Common myeloid progenitor, CD34-positive (primary cell): ENCODE data around the gene NAA20.
A peak's percentile ranks its signal among the peaks of the same experiment; 100 is the strongest.

Experiments
- CTCF ChIA-PET: fragments of 350-600 bp; sonication (Branson Sonifier 250); formaldehyde crosslinking; loops from one replicate; lab custom pipeline; 2021; ENCODE audit warnings: antibody characterized with exemption; lab: Charles Lee
- POLR2A ChIA-PET: fragments of 350-600 bp; sonication (Branson Sonifier 250); formaldehyde crosslinking; loops from one replicate; lab custom pipeline; 2021; ENCODE audit warnings: antibody characterized with exemption; lab: Charles Lee
- DNase-seq, 3 donors: peaks; one replicate each; pipeline versions ENCODE4 v3.0.0 to v3.0.0-alpha.2; 2013
- H3K27ac ChIP-seq, 2 experiments: 1 replicate in 1 of 2; 2 replicates in 1 of 2; pipeline ENCODE4 v1.7.0; 2013; ENCODE audit warnings: inconsistent platforms in 2 of 2, low read length in 2 of 2, mild to moderate bottlenecking in 2 of 2, low read depth in 1 of 2, moderate library complexity in 1 of 2; ENCODE audit not compliant: severe bottlenecking in 2 of 2, insufficient read depth in 1 of 2, poor library complexity in 1 of 2
- H3K27me3 ChIP-seq, 5 experiments: replicated peaks in 2 of 5; 1 replicate in 3 of 5; 2 replicates in 2 of 5; pipeline versions ENCODE4 v1.6.1 to v1.7.0; 2013; ENCODE audit warnings: low read length in 4 of 5, mild to moderate bottlenecking in 2 of 5, moderate library complexity in 2 of 5, inconsistent platforms in 1 of 5; ENCODE audit not compliant: insufficient read depth in 5 of 5, control insufficient read depth in 4 of 5
- H3K36me3 ChIP-seq, 4 experiments: 1 replicate in 2 of 4; 2 replicates in 2 of 4; pipeline versions ENCODE4 v1.6.1 to v1.7.0; 2013; ENCODE audit warnings: low read length in 3 of 4, control low read depth in 1 of 4, mild to moderate bottlenecking in 1 of 4; ENCODE audit not compliant: control insufficient read depth in 4 of 4, insufficient read depth in 4 of 4
- H3K4me1 ChIP-seq, 4 experiments: 1 replicate in 3 of 4; 2 replicates in 1 of 4; pipeline versions ENCODE4 v1.6.1 to v1.7.1; 2013; ENCODE audit warnings: low read length in 3 of 4, mild to moderate bottlenecking in 3 of 4, control low read depth in 1 of 4, inconsistent platforms in 1 of 4, moderate library complexity in 1 of 4; ENCODE audit not compliant: control insufficient read depth in 4 of 4, insufficient read depth in 4 of 4; ENCODE audit errors: control extremely low read depth in 1 of 4
- H3K4me3 ChIP-seq, 7 experiments: 1 replicate in 4 of 7; 2 replicates in 3 of 7; pipeline versions ENCODE4 v1.5.1 to v1.7.0; 2013; ENCODE audit warnings: mild to moderate bottlenecking in 7 of 7, low read length in 6 of 7, moderate library complexity in 6 of 7, inconsistent platforms in 2 of 7, low read depth in 2 of 7, control low read depth in 1 of 7; ENCODE audit not compliant: insufficient read depth in 4 of 7, control insufficient read depth in 1 of 7; ENCODE audit errors: extremely low read depth in 1 of 7
- H3K9me3 ChIP-seq, 5 experiments: 1 replicate in 4 of 5; 2 replicates in 1 of 5; pipeline versions ENCODE4 v1.6.1 to v1.7.1; 2013; ENCODE audit warnings: low read length in 4 of 5, mild to moderate bottlenecking in 2 of 5, inconsistent platforms in 1 of 5, low read depth in 1 of 5, moderate library complexity in 1 of 5; ENCODE audit not compliant: control insufficient read depth in 4 of 5, insufficient read depth in 2 of 5; ENCODE audit errors: control extremely low read depth in 1 of 5
- WGBS: methylation state at CpG from one replicate; pipeline ENCODE4 v1.1.5; 2013; ENCODE audit not compliant: insufficient coverage; 5-methylcytosine and 5-hydroxymethylcytosine counted together

Gene NAA20

DNA sequence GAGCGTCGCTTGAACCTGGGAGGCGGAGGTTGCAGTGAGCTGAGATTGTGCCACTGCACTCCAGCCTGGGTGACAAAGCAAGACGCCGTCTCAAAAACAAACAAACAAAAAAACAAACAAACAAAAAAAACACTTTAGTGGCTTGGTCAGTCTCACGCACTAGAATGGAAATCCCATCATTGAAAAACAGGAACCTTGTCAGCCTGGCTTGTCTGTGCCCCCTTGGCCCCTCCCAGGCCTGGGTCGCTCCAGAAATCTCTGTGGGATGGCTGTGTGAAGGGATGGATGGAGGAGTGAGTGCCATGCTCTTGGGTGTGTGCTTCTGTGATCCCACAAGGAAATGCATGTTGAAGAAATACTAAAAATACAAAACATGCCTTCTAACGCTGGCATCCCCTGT, 20.9 kb upstream of the NAA20 start:
- H3K4me3 ChIP-seq = no peak overlapping the region
- POLR2A ChIA-PET = no interaction called here
- CTCF ChIA-PET = interaction anchor here (0.6 to 4.7 kb wide), 4 partner anchors 21 to 97 kb away, joined by 3 to 33 read pairs (median 4); partner anchors contain the start of genes CFAP61 and CRNKL1
- WGBS = 96% methylated on average over 8 of the region's 8 CpGs
- H3K27ac ChIP-seq = no peak overlapping the region
- peaks cover 1 to 19% (median 10%) of the 10 kb centered on the region in 4 experiments for H3K4me1 ChIP-seq
- DNase-seq = no peak
- no peaks in the 10 kb centered on the region for H3K9me3 ChIP-seq
- H3K36me3 ChIP-seq = peaks cover 0 to 3% (median 0%) of the 10 kb centered on the region in 4 experiments
- H3K27me3 ChIP-seq = no peaks in the 10 kb centered on the region

DNA sequence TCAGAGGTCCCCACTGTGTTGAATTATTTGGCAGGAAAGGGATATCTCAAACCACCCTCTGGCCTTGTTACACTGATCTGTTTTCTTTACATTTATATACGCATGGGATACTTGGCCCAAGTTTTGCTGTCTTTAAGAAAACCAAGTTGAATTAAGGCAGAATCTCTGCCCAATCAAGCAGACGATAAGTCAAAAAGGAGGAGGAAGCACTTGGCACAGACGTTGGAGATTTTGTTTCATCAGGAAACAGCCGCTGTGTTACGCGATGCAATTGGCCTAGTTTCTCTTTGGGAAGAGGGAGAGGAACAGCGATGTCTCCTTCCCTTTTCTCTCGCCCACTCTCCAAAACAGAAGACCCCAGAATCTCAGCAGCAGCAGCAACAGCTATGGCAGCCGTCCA, 20.2 kb upstream of the NAA20 start:
- POLR2A ChIA-PET = no interaction called here
- DNase-seq = no peak
- no peaks in the 10 kb centered on the region for H3K27me3 ChIP-seq

DNA sequence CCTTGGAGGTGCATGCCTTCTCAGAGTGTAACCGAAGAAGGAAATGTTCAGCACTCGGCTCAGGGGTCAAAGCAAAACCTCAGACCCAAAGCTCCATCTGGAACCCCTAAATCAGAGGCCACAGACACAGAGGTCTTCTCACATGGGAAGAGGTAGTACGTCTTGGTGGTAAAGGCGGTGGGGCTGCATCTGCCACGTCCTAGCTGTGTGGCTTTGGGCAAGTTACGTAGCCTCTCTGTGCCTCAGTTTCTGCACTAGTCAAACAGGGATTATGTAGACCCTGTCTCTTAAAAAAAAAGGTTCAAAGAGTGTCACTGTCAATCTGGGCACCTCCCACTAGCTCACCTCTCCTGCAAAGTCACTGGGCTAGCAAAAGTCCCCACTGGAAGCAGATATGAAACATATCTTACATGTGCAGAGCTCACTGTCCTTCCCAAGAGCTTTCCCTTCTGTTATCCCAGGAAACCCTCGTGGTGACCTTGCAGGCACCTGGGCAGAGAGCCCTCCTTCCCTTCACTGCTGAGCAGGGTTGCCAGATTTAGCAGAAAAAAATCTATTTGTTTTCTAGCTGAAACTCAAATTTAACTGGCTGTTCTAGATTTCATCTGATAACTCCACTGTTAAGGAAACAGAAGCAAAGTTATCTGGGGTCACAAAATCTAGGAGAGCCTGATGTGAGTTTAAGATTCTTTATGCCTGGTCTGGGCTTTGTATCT, 18.0 kb upstream of the NAA20 start:
- Histone ChIP-seq H3K36me3 (peaks cover 0 to 3% (median 0%) of the 10 kb centered on the region in 4 experiments), H3K27ac (no peak overlapping the region), H3K4me1 (peaks cover 1 to 34% (median 15%) of the 10 kb centered on the region in 4 experiments), H3K4me3 (no peak overlapping the region), H3K27me3 (no peaks in the 10 kb centered on the region), H3K9me3 (no peaks in the 10 kb centered on the region)
- no peak for DNase-seq
- ChIA-PET POLR2A (no interaction called here), CTCF (interaction anchor here (0.9 to 4.7 kb wide), 8 partner anchors 9 to 308 kb away, joined by 3 to 33 read pairs (median 3); no protein-coding TSS in a partner anchor)
- WGBS = 88% methylated on average over 6 of the region's 7 CpGs

More for the DNA sequence above, 20.2 kb upstream of the NAA20 start:
- H3K4me1 ChIP-seq = peaks cover 1 to 19% (median 10%) of the 10 kb centered on the region in 4 experiments
- WGBS = 64% methylated on average over 7 of the region's 9 CpGs
- CTCF ChIA-PET = interaction anchor here (0.8 to 4.7 kb wide), 5 partner anchors 13 to 212 kb away, joined by 3 to 33 read pairs (median 4); partner anchors contain the start of genes CFAP61 and CRNKL1
- H3K4me3 ChIP-seq = no peak overlapping the region
- peaks cover 0 to 3% (median 0%) of the 10 kb centered on the region in 4 experiments for H3K36me3 ChIP-seq
- H3K9me3 ChIP-seq = no peaks in the 10 kb centered on the region
- no peak overlapping the region for H3K27ac ChIP-seq

DNA sequence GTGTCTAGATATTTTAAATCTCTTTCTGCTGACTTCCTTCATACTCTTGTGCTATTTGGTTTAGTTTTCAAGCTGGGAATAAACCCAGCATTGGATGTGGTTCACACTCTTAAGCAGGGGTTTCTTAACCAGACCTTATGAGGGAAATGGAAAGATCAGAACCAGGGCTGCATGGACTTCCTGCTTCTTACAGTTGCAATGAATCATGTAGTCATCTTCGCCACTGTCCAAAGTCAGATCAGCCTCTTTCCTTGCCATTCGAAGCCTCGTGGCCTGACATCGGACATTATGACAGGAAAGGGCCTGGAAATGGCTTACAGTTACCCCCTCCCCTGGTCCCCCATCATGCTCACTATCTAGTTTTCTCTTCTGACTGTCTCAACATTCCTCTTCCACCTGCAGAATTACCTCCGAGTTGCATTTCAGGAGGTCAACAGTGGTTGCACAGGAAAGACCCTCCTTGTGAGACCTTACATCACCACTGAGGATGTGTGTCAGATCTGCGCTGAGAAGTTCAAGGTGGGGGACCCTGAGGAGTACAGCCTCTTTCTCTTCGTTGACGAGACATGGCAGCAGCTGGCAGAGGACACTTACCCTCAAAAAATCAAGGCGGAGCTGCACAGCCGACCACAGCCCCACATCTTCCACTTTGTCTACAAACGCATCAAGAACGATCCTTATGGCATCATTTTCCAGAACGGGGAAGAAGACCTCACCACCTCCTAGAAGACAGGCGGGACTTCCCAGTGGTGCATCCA, 16.8 kb upstream of the NAA20 start:
- Histone ChIP-seq H3K36me3 (peaks cover 0 to 3% (median 0%) of the 10 kb centered on the region in 4 experiments), H3K27ac (no peak overlapping the region), H3K4me3 (no peak overlapping the region), H3K4me1 (peaks cover 1 to 34% (median 16%) of the 10 kb centered on the region in 4 experiments), H3K9me3 (no peaks in the 10 kb centered on the region), H3K27me3 (no peaks in the 10 kb centered on the region)
- WGBS = 54% methylated on average over 10 of the region's 14 CpGs
- ChIA-PET CTCF (interaction anchor here (0.9 to 4.7 kb wide), 2 partner anchors 13 to 97 kb away, joined by 4 to 33 read pairs; no protein-coding TSS in a partner anchor), POLR2A (interaction anchor here (0.6 kb wide), 1 partner anchor 26 kb away, joined by 8 read pairs; no protein-coding TSS in a partner anchor)
- peak in 2 of 3 donors; percentile 52 to 57 for DNase-seq

DNA sequence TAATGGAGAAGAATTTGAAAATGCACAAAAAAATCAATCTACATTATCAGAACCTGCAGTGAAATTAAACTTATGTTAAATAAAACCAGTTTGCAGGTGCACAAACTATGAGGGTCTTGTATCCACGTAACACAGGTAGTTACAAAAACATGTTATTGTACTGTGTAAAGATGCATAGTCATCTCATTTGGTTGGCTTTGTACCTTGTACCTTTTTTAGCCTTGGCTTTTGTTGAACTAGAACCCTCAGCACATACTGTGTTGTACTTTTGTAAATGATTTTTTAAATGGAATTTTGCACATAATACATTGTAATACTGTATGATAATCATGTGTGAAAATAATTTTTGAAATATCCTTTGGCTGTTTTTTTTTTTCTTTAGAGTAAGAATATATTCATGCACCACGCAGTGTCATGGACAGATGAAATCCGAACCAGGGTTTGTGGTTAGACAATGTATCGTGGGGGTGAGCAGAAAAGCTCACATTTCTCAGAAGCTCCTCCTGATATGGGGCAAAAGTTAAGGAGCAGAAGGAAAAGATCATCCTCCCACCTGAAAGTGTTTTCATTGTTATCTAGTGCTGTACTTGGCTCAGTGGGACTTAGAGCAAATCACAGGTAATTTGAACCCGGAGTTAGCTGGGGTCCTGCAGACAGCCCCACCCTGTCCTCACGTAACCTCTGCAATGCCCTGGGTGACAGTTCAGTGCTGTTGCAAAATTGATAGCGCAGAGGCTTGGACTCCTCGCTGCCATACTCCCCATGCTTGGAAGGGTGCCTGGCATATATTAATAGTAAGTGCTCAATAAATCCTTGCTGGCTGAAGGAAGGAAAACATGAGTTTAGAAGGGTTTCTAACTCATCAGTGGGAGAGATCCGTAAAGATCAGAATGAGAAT, 14.8 kb upstream of the NAA20 start:
- H3K27ac ChIP-seq = no peak overlapping the region
- ChIA-PET CTCF (interaction anchor here (1.4 to 4.5 kb wide), 2 partner anchors 8 to 99 kb away, joined by 4 to 13 read pairs; no protein-coding TSS in a partner anchor), POLR2A (interaction anchor here (0.8 kb wide), 1 partner anchor 14 kb away, joined by 5 read pairs; no protein-coding TSS in a partner anchor)
- no peak overlapping the region for H3K4me3 ChIP-seq
- no peaks in the 10 kb centered on the region for H3K36me3 ChIP-seq
- H3K4me1 ChIP-seq = peaks cover 1 to 34% (median 16%) of the 10 kb centered on the region in 4 experiments
- DNase-seq = no peak
- 95% methylated on average over 4 of the region's 9 CpGs for WGBS
- H3K9me3 ChIP-seq = no peaks in the 10 kb centered on the region
- no peaks in the 10 kb centered on the region for H3K27me3 ChIP-seq
